ENCODE measurements around the gene P2RY1. TPM values are rescaled to one million over a fixed set of nuclear protein-coding genes. Genes with fewer than 3 reads are reported as not detected.

P2RY1 gene
- total RNA-seq, 1 donor from 2014 or later: 22.5 TPM

GRCh38 chr3:152811974-152812760, 22.8 kb upstream of the P2RY1 start:
- Histone ChIP-seq H3K9me3 (no peaks in the 10 kb centered on the region), H3K4me3 (no peak overlapping the region), H3K4me1 (no peaks in the 10 kb centered on the region), H3K36me3 (no peaks in the 10 kb centered on the region), H3K27ac (no peak overlapping the region), H3K27me3 (no peaks in the 10 kb centered on the region)
- intact Hi-C loops (cut with DNase I): no loop called here
- ATAC-seq (no peak), DNase-seq (no peak)
- no peak for TF ChIP-seq CTCF (IDR thresholded peaks at IDR 0.05)

GRCh38 chr3:152817400-152817799, 17.5 kb upstream of the P2RY1 start:
- ATAC-seq: no peak

GRCh38 chr3:152818027-152818426, 16.9 kb upstream of the P2RY1 start:
- Histone ChIP-seq H3K27me3 (no peaks in the 10 kb centered on the region), H3K4me3 (no peak overlapping the region), H3K36me3 (no peaks in the 10 kb centered on the region), H3K9me3 (no peaks in the 10 kb centered on the region), H3K4me1 (no peaks in the 10 kb centered on the region), H3K27ac (no peak overlapping the region)
- TF ChIP-seq CTCF (IDR thresholded peaks at IDR 0.05): no peak
- no peak for ATAC-seq
- DNase-seq: no peak
- intact Hi-C loops (cut with DNase I): no loop called here

More at GRCh38 chr3:152817400-152817799, 17.5 kb upstream of the P2RY1 start:
- intact Hi-C loops (cut with DNase I): no loop called here
- Histone ChIP-seq H3K4me1 (no peaks in the 10 kb centered on the region), H3K36me3 (no peaks in the 10 kb centered on the region), H3K9me3 (no peaks in the 10 kb centered on the region), H3K4me3 (no peak overlapping the region), H3K27me3 (no peaks in the 10 kb centered on the region), H3K27ac (no peak overlapping the region)
- no peak for TF ChIP-seq CTCF (IDR thresholded peaks at IDR 0.05)
- no peak for DNase-seq

- H3K9me3 ChIP-seq: no peaks in the 10 kb centered on the region
- H3K36me3 ChIP-seq: no peaks in the 10 kb centered on the region
- H3K4me3 ChIP-seq: no peak overlapping the region
- intact Hi-C loops (cut with DNase I): no loop called here
- no peak overlapping the region for H3K27ac ChIP-seq
- peaks cover 7% of the 10 kb centered on the region for H3K4me1 ChIP-seq
- no peaks in the 10 kb centered on the region for H3K27me3 ChIP-seq
- no peak for ATAC-seq
- TF ChIP-seq CTCF (IDR thresholded peaks at IDR 0.05): no peak
- no peak for DNase-seq
These were observed 11.8 kb upstream of the P2RY1 start for GRCh38 chr3:152823173-152823572.

- TF ChIP-seq CTCF (IDR thresholded peaks at IDR 0.05): no peak
- Histone ChIP-seq H3K4me1 (peaks cover 7% of the 10 kb centered on the region), H3K9me3 (no peaks in the 10 kb centered on the region), H3K4me3 (no peak overlapping the region), H3K36me3 (no peaks in the 10 kb centered on the region), H3K27me3 (no peaks in the 10 kb centered on the region), H3K27ac (no peak overlapping the region)
- no peak for DNase-seq
- intact Hi-C loops (cut with DNase I): no loop called here
- ATAC-seq: no peak
These were observed 11.2 kb upstream of the P2RY1 start for GRCh38 chr3:152823781-152824180.
